NB4 (cell line): Measurements from ENCODE around the gene MYO15B.
"Not testable (repeated sequence)": the region's sequence is repeated elsewhere in the genome, so short reads cannot be mapped to it uniquely, and the experiment has no call there.

ENCODE experiments used
- CTCF ChIP-seq: IDR thresholded peaks from one replicate; pipeline ENCODE4 v1.5.1; 2012; ENCODE audit warnings: low read depth, low read length
- MYC ChIP-seq: IDR thresholded peaks from 2 replicates; pipeline ENCODE4 v1.6.1; 2011; ENCODE audit warnings: low read depth, low read length
- POLR2A ChIP-seq: IDR thresholded peaks from 2 replicates; pipeline ENCODE4 v1.6.1; 2011; ENCODE audit warnings: mild to moderate bottlenecking; ENCODE audit not compliant: insufficient read length; ENCODE audit errors: extremely low read depth
- TF ChIP-seq, protein P1 (sequence below): IDR thresholded peaks from 2 replicates; pipeline ENCODE4 v1.6.1; 2011; ENCODE audit warnings: low read depth, low read length

DNA sequence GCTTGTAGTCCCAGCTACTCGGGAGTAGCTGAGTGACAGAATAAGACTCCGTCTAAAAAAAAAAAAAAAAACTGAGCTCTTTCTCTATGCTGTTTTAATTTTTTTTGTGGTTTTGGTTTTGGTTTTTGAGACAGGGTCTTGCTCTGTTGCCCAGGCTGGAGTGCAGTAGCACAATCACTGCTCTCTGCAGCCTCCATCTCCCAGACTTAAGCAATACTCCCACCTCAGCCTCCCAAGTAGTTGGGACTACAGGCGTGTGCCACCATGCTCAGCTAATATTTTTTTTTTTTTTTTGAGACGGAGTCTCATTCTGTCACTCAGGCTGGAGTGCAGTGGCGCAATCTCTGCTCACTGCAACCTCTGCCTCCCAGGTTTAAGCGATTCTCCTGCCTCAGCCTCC lies 4.4 kb upstream of the MYO15B start:
- TF ChIP-seq POLR2A, CTCF, MYC: not testable (repeated sequence)
- TF ChIP-seq, protein P1, sequence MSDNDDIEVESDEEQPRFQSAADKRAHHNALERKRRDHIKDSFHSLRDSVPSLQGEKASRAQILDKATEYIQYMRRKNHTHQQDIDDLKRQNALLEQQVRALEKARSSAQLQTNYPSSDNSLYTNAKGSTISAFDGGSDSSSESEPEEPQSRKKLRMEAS, result not testable (repeated sequence)
